ENCODE measurements around the gene ACR. TPM values are rescaled to one million over a fixed set of nuclear protein-coding genes. Genes with fewer than 3 reads are reported as not detected.
A peak's percentile ranks its signal among the peaks of the same experiment; 100 is the strongest.

ACR gene
- total and polyA plus RNA-seq, 4 donors = 0.07 to 0.17 (median 0.12) TPM

DNA sequence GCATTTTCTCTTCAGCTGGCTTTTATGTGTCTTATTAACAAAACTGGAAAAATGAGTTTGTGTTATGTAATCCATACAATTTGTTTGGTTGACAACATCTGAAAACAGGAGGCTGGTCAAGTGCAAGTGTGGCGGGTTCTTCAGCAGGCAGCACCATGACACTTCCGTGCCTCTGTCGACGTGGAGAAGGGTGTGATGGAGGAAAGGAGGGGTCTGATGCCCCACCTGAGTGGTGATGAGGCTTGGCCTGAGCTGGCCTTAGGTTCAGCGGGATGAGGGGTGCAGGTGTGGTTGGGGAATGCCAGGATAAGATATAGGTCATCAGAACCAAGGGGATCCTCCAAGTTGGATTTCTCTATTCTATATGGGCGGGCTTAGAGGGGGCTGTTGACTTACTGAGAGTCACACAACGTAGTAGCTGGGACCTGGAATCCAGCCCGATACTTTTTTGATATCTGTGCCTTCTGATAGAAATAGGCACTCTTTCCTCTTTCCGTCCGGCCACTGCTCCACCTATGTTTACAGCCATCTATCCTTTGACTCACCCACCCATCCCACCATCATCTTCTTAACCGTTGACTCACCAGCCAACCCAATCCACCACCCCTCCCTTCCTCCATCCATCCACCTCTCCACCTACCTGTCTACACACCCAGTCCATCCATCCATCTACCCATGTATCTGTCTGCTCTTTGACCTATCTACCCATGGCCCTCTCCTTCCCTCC, 36.4 kb upstream of the ACR start:
- peaks cover 17 to 73% (median 53%) of the 10 kb centered on the region in 4 donors for H3K4me1 ChIP-seq (ENCODE audit: control insufficient read depth in 4 of 4, insufficient read depth in 4 of 4, low read length in 3 of 4)
- 84% methylated on average over 11 of the region's 11 CpGs for WGBS
- no peak overlapping the region for H3K4me3 ChIP-seq (ENCODE audit: low read depth in 1 of 3, low read length in 3 of 3)
- H3K36me3 ChIP-seq (ENCODE audit: control insufficient read depth in 4 of 4, insufficient read depth in 3 of 4, low read depth in 1 of 4, low read length in 3 of 4) = peaks cover 0 to 10% (median 7%) of the 10 kb centered on the region in 4 donors
- peak overlapping the region in 1 of 2 donors; percentile 11 for H3K9ac ChIP-seq (ENCODE audit: low read depth in 1 of 2, low read length in 2 of 2)
- TF ChIP-seq, protein P1, sequence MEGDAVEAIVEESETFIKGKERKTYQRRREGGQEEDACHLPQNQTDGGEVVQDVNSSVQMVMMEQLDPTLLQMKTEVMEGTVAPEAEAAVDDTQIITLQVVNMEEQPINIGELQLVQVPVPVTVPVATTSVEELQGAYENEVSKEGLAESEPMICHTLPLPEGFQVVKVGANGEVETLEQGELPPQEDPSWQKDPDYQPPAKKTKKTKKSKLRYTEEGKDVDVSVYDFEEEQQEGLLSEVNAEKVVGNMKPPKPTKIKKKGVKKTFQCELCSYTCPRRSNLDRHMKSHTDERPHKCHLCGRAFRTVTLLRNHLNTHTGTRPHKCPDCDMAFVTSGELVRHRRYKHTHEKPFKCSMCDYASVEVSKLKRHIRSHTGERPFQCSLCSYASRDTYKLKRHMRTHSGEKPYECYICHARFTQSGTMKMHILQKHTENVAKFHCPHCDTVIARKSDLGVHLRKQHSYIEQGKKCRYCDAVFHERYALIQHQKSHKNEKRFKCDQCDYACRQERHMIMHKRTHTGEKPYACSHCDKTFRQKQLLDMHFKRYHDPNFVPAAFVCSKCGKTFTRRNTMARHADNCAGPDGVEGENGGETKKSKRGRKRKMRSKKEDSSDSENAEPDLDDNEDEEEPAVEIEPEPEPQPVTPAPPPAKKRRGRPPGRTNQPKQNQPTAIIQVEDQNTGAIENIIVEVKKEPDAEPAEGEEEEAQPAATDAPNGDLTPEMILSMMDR (IDR thresholded peaks at IDR 0.05; ENCODE audit: low read depth, low read length, missing input control) = no peak
- TF ChIP-seq, protein P2, sequence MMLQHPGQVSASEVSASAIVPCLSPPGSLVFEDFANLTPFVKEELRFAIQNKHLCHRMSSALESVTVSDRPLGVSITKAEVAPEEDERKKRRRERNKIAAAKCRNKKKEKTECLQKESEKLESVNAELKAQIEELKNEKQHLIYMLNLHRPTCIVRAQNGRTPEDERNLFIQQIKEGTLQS (IDR thresholded peaks at IDR 0.05) = no peak
- TF ChIP-seq EGR1 (IDR thresholded peaks at IDR 0.05; ENCODE audit: low read depth in 2 of 2) (no peak), RXRA (IDR thresholded peaks at IDR 0.05) (no peak), FOXA1 (IDR thresholded peaks at IDR 0.05) (no peak), TAF1 (conservative IDR thresholded peaks at IDR 0.05) (no peak)
- no peaks in the 10 kb centered on the region for H3K27me3 ChIP-seq (ENCODE audit: control insufficient read depth in 4 of 4, insufficient read depth in 4 of 4, low read length in 3 of 4)
- DNase-seq (ENCODE audit: low spot score) = no peak
- no peaks in the 10 kb centered on the region for H3K9me3 ChIP-seq (ENCODE audit: control insufficient read depth in 4 of 4, low read length in 3 of 4)
- H3K27ac ChIP-seq (ENCODE audit: low read depth in 1 of 2, low read length in 2 of 2) = peak overlapping the region; percentile 98

DNA sequence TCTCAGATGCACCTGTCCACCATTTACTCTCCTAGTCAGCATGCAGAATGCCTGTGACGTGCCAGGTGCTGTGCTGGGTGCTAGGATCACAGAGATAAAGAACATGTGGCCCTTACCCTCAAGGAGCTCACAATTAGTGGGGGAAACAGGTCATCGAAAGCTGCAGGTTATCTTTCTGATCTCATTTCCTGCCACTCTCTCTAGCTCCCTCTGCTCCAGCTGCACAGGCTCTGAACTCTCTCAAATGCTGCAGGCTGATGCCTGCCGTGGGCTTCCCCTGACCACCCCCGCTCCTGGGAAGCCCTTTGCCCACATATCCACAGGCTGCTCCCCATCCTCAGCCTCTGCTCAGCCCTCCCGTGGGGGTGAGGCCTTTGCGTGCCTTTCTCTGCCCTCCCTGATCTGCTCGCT, 35.7 kb upstream of the ACR start:
- Histone ChIP-seq H3K9ac (ENCODE audit: low read depth in 1 of 2, low read length in 2 of 2) (no peak overlapping the region), H3K9me3 (ENCODE audit: control insufficient read depth in 4 of 4, low read length in 3 of 4) (no peaks in the 10 kb centered on the region), H3K27ac (ENCODE audit: low read depth in 1 of 2, low read length in 2 of 2) (no peak overlapping the region), H3K36me3 (ENCODE audit: control insufficient read depth in 4 of 4, insufficient read depth in 3 of 4, low read depth in 1 of 4, low read length in 3 of 4) (peaks cover 0 to 14% (median 7%) of the 10 kb centered on the region in 4 donors), H3K4me1 (ENCODE audit: control insufficient read depth in 4 of 4, insufficient read depth in 4 of 4, low read length in 3 of 4) (peaks cover 14 to 67% (median 50%) of the 10 kb centered on the region in 4 donors), H3K4me3 (ENCODE audit: low read depth in 1 of 3, low read length in 3 of 3) (no peak overlapping the region), H3K27me3 (ENCODE audit: control insufficient read depth in 4 of 4, insufficient read depth in 4 of 4, low read length in 3 of 4) (no peaks in the 10 kb centered on the region)
- TF ChIP-seq, protein P3, sequence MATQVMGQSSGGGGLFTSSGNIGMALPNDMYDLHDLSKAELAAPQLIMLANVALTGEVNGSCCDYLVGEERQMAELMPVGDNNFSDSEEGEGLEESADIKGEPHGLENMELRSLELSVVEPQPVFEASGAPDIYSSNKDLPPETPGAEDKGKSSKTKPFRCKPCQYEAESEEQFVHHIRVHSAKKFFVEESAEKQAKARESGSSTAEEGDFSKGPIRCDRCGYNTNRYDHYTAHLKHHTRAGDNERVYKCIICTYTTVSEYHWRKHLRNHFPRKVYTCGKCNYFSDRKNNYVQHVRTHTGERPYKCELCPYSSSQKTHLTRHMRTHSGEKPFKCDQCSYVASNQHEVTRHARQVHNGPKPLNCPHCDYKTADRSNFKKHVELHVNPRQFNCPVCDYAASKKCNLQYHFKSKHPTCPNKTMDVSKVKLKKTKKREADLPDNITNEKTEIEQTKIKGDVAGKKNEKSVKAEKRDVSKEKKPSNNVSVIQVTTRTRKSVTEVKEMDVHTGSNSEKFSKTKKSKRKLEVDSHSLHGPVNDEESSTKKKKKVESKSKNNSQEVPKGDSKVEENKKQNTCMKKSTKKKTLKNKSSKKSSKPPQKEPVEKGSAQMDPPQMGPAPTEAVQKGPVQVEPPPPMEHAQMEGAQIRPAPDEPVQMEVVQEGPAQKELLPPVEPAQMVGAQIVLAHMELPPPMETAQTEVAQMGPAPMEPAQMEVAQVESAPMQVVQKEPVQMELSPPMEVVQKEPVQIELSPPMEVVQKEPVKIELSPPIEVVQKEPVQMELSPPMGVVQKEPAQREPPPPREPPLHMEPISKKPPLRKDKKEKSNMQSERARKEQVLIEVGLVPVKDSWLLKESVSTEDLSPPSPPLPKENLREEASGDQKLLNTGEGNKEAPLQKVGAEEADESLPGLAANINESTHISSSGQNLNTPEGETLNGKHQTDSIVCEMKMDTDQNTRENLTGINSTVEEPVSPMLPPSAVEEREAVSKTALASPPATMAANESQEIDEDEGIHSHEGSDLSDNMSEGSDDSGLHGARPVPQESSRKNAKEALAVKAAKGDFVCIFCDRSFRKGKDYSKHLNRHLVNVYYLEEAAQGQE (IDR thresholded peaks at IDR 0.05) = no peak
- TF ChIP-seq, protein P4, sequence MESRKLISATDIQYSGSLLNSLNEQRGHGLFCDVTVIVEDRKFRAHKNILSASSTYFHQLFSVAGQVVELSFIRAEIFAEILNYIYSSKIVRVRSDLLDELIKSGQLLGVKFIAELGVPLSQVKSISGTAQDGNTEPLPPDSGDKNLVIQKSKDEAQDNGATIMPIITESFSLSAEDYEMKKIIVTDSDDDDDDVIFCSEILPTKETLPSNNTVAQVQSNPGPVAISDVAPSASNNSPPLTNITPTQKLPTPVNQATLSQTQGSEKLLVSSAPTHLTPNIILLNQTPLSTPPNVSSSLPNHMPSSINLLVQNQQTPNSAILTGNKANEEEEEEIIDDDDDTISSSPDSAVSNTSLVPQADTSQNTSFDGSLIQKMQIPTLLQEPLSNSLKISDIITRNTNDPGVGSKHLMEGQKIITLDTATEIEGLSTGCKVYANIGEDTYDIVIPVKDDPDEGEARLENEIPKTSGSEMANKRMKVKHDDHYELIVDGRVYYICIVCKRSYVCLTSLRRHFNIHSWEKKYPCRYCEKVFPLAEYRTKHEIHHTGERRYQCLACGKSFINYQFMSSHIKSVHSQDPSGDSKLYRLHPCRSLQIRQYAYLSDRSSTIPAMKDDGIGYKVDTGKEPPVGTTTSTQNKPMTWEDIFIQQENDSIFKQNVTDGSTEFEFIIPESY (IDR thresholded peaks at IDR 0.05) = no peak
- TF ChIP-seq TAF1 (conservative IDR thresholded peaks at IDR 0.05) (no peak), FOXA1 (IDR thresholded peaks at IDR 0.05) (no peak), EGR1 (IDR thresholded peaks at IDR 0.05; ENCODE audit: low read depth in 2 of 2) (no peak), RAD21 (IDR thresholded peaks at IDR 0.05) (no peak), JUND (IDR thresholded peaks at IDR 0.05) (no peak), RXRA (IDR thresholded peaks at IDR 0.05) (no peak)
- TF ChIP-seq, protein P1 (IDR thresholded peaks at IDR 0.05; ENCODE audit: low read depth, low read length, missing input control) = no peak
- TF ChIP-seq, protein P5, sequence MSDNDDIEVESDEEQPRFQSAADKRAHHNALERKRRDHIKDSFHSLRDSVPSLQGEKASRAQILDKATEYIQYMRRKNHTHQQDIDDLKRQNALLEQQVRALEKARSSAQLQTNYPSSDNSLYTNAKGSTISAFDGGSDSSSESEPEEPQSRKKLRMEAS (IDR thresholded peaks at IDR 0.05) = no peak
- TF ChIP-seq, protein P2 (IDR thresholded peaks at IDR 0.05) = no peak
- DNase-seq (ENCODE audit: low spot score) = no peak
- WGBS = 73% methylated on average over 7 of the region's 7 CpGs

All from liver (tissue), 9 donors.